H9 (cell line): ENCODE results near the gene FMO5. TPM values are rescaled to one million over a fixed set of nuclear protein-coding genes. Genes with fewer than 3 reads are reported as not detected.

Experiments used
- DNase-seq: peaks from one replicate; pipeline ENCODE4 v3.0.0-alpha.2; 2017
- H2AFZ ChIP-seq: one replicate; pipeline ENCODE4 v1.6.1; 2013; ENCODE audit warnings: mild to moderate bottlenecking, low read length, control low read depth, moderate library complexity
- H2AK5ac ChIP-seq: 2 replicates; pipeline ENCODE4 v1.6.1; 2013; ENCODE audit warnings: low read length, control low read depth, mixed read lengths; ENCODE audit not compliant: insufficient read length
- H2BK120ac ChIP-seq: one replicate; pipeline ENCODE4 v1.6.1; 2013; ENCODE audit warnings: low read depth, mild to moderate bottlenecking, low read length, control low read depth, inconsistent platforms; ENCODE audit not compliant: poor library complexity, severe bottlenecking
- H2BK12ac ChIP-seq: 2 replicates; pipeline ENCODE4 v1.6.1; 2013; ENCODE audit warnings: low read length, control low read depth, mixed read lengths, low read depth; ENCODE audit not compliant: insufficient read length
- H2BK15ac ChIP-seq: 2 replicates; pipeline ENCODE4 v1.6.1; 2013; ENCODE audit warnings: low read depth, low read length, control low read depth
- H2BK20ac ChIP-seq: one replicate; pipeline ENCODE4 v1.6.1; 2013; ENCODE audit warnings: low read depth, mild to moderate bottlenecking, low read length, control low read depth, inconsistent platforms; ENCODE audit not compliant: poor library complexity, severe bottlenecking
- H2BK5ac ChIP-seq: 2 replicates; pipeline ENCODE4 v1.6.1; 2013; ENCODE audit warnings: low read length, control low read depth, mixed read lengths; ENCODE audit not compliant: insufficient read length
- H3K14ac ChIP-seq: 2 replicates; pipeline ENCODE4 v1.6.1; 2013; ENCODE audit warnings: low read length, control low read depth; ENCODE audit not compliant: insufficient read depth
- H3K18ac ChIP-seq: 2 replicates; pipeline ENCODE4 v1.6.1; 2013; ENCODE audit warnings: low read depth, mild to moderate bottlenecking, mixed read lengths, low read length, control low read depth; ENCODE audit not compliant: insufficient read length
- H3K23ac ChIP-seq: 2 replicates; pipeline ENCODE4 v1.6.1; 2013; ENCODE audit warnings: low read length, control low read depth, mixed read lengths, low read depth; ENCODE audit not compliant: insufficient read length
- H3K23me2 ChIP-seq: 2 replicates; pipeline ENCODE4 v1.6.1; 2013; ENCODE audit warnings: low read depth, mild to moderate bottlenecking, mixed read lengths, low read length, control low read depth; ENCODE audit not compliant: insufficient read length, poor library complexity, severe bottlenecking
- H3K27ac ChIP-seq: 2 replicates; pipeline ENCODE4 v1.5.1; 2013; ENCODE audit warnings: low read length, control low read depth, mixed read lengths, low read depth; ENCODE audit not compliant: insufficient read length
- H3K27me3 ChIP-seq: 2 replicates; pipeline ENCODE4 v1.6.1; 2013; ENCODE audit warnings: low read length, control low read depth, inconsistent platforms; ENCODE audit not compliant: insufficient read depth
- H3K4ac ChIP-seq: 2 replicates; pipeline ENCODE4 v1.6.1; 2013; ENCODE audit warnings: low read depth, mild to moderate bottlenecking, control low read depth, inconsistent platforms, low read length, moderate library complexity
- H3K4me1 ChIP-seq: 2 replicates; pipeline ENCODE4 v1.6.1; 2013; ENCODE audit warnings: low read length, control low read depth, inconsistent platforms; ENCODE audit not compliant: insufficient read depth
- H3K4me2 ChIP-seq: 2 replicates; pipeline ENCODE4 v1.6.1; 2013; ENCODE audit warnings: low read length, control low read depth, mixed read lengths; ENCODE audit not compliant: insufficient read length, insufficient read depth
- H3K56ac ChIP-seq: 2 replicates; pipeline ENCODE4 v1.6.1; 2013; ENCODE audit warnings: low read depth, mild to moderate bottlenecking, mixed read lengths, low read length, control low read depth; ENCODE audit not compliant: insufficient read length
- H3K79me1 ChIP-seq: 2 replicates; pipeline ENCODE4 v1.6.1; 2013; ENCODE audit warnings: low read depth, mild to moderate bottlenecking, moderate library complexity, low read length, control low read depth, inconsistent platforms; ENCODE audit not compliant: insufficient read depth, poor library complexity, severe bottlenecking
- H3K79me2 ChIP-seq: 2 replicates; pipeline ENCODE4 v1.6.1; 2013; ENCODE audit warnings: low read length, control low read depth, inconsistent platforms; ENCODE audit not compliant: insufficient read depth
- H3K9ac ChIP-seq: 2 replicates; pipeline ENCODE4 v1.6.1; 2013; ENCODE audit warnings: low read length, control low read depth, mixed read lengths; ENCODE audit not compliant: insufficient read length; ENCODE audit errors: extremely low read depth
- H3K9me3 ChIP-seq: one replicate; pipeline ENCODE4 v1.6.1; 2013; ENCODE audit warnings: low read depth, low read length, inconsistent platforms; ENCODE audit not compliant: control insufficient read depth
- H3T11ph ChIP-seq: one replicate; pipeline ENCODE4 v1.6.1; 2013; ENCODE audit warnings: mild to moderate bottlenecking, low read length, control low read depth, inconsistent platforms
- H4K20me1 ChIP-seq: one replicate; pipeline ENCODE4 v1.6.1; 2013; ENCODE audit not compliant: control insufficient read depth, insufficient read length, insufficient read depth
- H4K5ac ChIP-seq: 2 replicates; pipeline ENCODE4 v1.6.1; 2013; ENCODE audit warnings: low read depth, mild to moderate bottlenecking, mixed read lengths, low read length, control low read depth; ENCODE audit not compliant: insufficient read length
- H4K8ac ChIP-seq: replicated peaks from 2 replicates; pipeline ENCODE4 v1.6.1; 2013; ENCODE audit warnings: low read length, control low read depth, mixed read lengths, low read depth; ENCODE audit not compliant: insufficient read length
- H4K91ac ChIP-seq: 2 replicates; pipeline ENCODE4 v1.6.1; 2013; ENCODE audit warnings: low read depth, mild to moderate bottlenecking, moderate library complexity, mixed read lengths, low read length, control low read depth; ENCODE audit not compliant: insufficient read length
- H3K27ac Mint-ChIP-seq, 3 experiments: 2 replicates in 2 of 3; 3 replicates in 1 of 3; pipeline ENCODE4 v1.8.0; 2020 to 2021; ENCODE audit warnings: mixed read lengths in 3 of 3, mild to moderate bottlenecking in 1 of 3, moderate library complexity in 1 of 3
- H3K27me3 Mint-ChIP-seq: 2 replicates; pipeline ENCODE4 v1.8.0; 2021; ENCODE audit warnings: low read depth, mild to moderate bottlenecking, moderate library complexity, mixed read lengths
- H3K36me3 Mint-ChIP-seq, 3 experiments: 2 replicates in 2 of 3; 3 replicates in 1 of 3; pipeline ENCODE4 v1.8.0; 2020 to 2021; ENCODE audit warnings: low read depth in 3 of 3, mixed read lengths in 3 of 3; ENCODE audit not compliant: insufficient read depth in 1 of 3
- H3K4me1 Mint-ChIP-seq, 2 experiments: 2 replicates each; pipeline ENCODE4 v1.8.0; 2020; ENCODE audit warnings: mixed read lengths in 2 of 2
- H3K4me3 Mint-ChIP-seq, 2 experiments: 2 replicates in 1 of 2; 3 replicates in 1 of 2; pipeline ENCODE4 v1.8.0; 2020 to 2021; ENCODE audit warnings: mild to moderate bottlenecking in 2 of 2, mixed read lengths in 2 of 2, moderate library complexity in 1 of 2
- H3K9me3 Mint-ChIP-seq, 2 experiments: 2 replicates in 1 of 2; 3 replicates in 1 of 2; pipeline ENCODE4 v1.8.0; 2020; ENCODE audit warnings: mild to moderate bottlenecking in 2 of 2, mixed read lengths in 2 of 2, moderate library complexity in 1 of 2
- CTCF ChIP-seq: fragments of 200-600 bp; sonication (generic); conservative IDR thresholded peaks from 3 replicates; pipeline ENCODE4 v1.8.0; 2021; ENCODE audit warnings: antibody characterized with exemption, mild to moderate bottlenecking
- WGBS: extraction: QIAGEN DNeasy Blood & Tissue Kit; methylation state at CpG from one replicate; pipeline ENCODE4 v1.1.7; 2013; ENCODE audit warnings: missing lambda C conversion rate, low lambda C conversion rate, mixed read lengths; ENCODE audit not compliant: insufficient read length; ENCODE audit errors: extremely low coverage; 5-methylcytosine and 5-hydroxymethylcytosine counted together
- total RNA-seq: library from RNA; stranded (reverse); gene quantifications from 2 replicates; pipeline ENCODE4 v1.2.1, GENCODE V29; 2021

The FMO5 gene
- total RNA-seq, 1 experiment from 2014 or later = 0.61 TPM

GRCh38 chr1:147172168-147173016 is 52.7 kb downstream of the FMO5 start, which contains the start of gene PRKAB2:
TSS of gene PRKAB2 (minus strand) at chr1:147172470. CDS start at chr1:147172144, 326 bp downstream.
- Histone ChIP-seq H3K27ac (peak within 1 kb of the TSS; percentile 13), H2BK20ac (no peak within 1 kb of the TSS), H2AK5ac (no peak within 1 kb of the TSS), H4K91ac (no peak within 1 kb of the TSS), H2BK5ac (no peak within 1 kb of the TSS), H3K56ac (no peak within 1 kb of the TSS), H3K23ac (no peak within 1 kb of the TSS), H3K27me3 (no peaks in the 10 kb centered on the region), H2BK15ac (no peak within 1 kb of the TSS), H3K9me3 (no peaks in the 10 kb centered on the region), H2BK12ac (no peak within 1 kb of the TSS), H3K79me1 (no peaks in the 10 kb centered on the region), H4K20me1 (no peaks in the 10 kb centered on the region), H3K14ac (peak within 1 kb of the TSS; percentile 77), H2AFZ (no peak within 1 kb of the TSS), H3K4me1 (no peaks in the 10 kb centered on the region; the same call in 1 of the 2 replicates), H3K23me2 (peaks cover 11% of the 10 kb centered on the region), H4K5ac (no peak within 1 kb of the TSS), H2BK120ac (no peak within 1 kb of the TSS), H3K9ac (peak within 1 kb of the TSS; percentile 77), H3K4me2 (peak within 1 kb of the TSS; percentile 80), H3K4ac (no peak within 1 kb of the TSS), H3K18ac (peak within 1 kb of the TSS; percentile 87), H3K79me2 (peaks cover 8% of the 10 kb centered on the region; the same call in 1 of the 2 replicates), H3T11ph (no peak within 1 kb of the TSS), H4K8ac (no peak within 1 kb of the TSS)
- TF ChIP-seq CTCF = peak; percentile 97
- Mint-ChIP-seq H3K9me3 (peaks cover 0 to 6% of the 10 kb centered on the region in 2 experiments; a peak in 2 of 5 replicates), H3K27ac (peak within 1 kb of the TSS; percentile 98 to 99 (median 98)), H3K36me3 (peaks cover under 1 to 9% (median 5%) of the 10 kb centered on the region in 3 experiments; a peak in 5 of 7 replicates), H3K27me3 (no peaks in the 10 kb centered on the region), H3K4me3 (peak within 1 kb of the TSS; percentile 90 to 97), H3K4me1 (peaks cover 42% of the 10 kb centered on the region in 2 experiments)
- WGBS = no CpG with 5 or more reads among the region's 72 CpGs
- DNase-seq = peak; percentile 96
